Trophoblast cell (in vitro differentiated cells and primary cell): ENCODE data around the gene GPR171.

Source experiments
- DNase-seq, 2 donors: peaks; one replicate each; pipeline ENCODE4 v3.0.0-alpha.2; 2016
- H2AFZ ChIP-seq: 2 replicates; pipeline ENCODE4 v1.6.1; 2013; ENCODE audit warnings: low read length, moderate library complexity, mild to moderate bottlenecking; ENCODE audit not compliant: insufficient read depth, poor library complexity
- H2AK5ac ChIP-seq: 2 replicates; pipeline ENCODE4 v1.6.1; 2013; ENCODE audit warnings: mild to moderate bottlenecking, low read length
- H2BK120ac ChIP-seq: 2 replicates; pipeline ENCODE4 v1.6.1; 2013; ENCODE audit warnings: low read length, mild to moderate bottlenecking, moderate library complexity; ENCODE audit not compliant: insufficient read depth, poor library complexity
- H2BK12ac ChIP-seq: 2 replicates; pipeline ENCODE4 v1.6.1; 2013; ENCODE audit warnings: mild to moderate bottlenecking, low read length, moderate library complexity
- H2BK5ac ChIP-seq: 2 replicates; pipeline ENCODE4 v1.6.1; 2013; ENCODE audit warnings: low read length, low read depth, moderate library complexity, mild to moderate bottlenecking; ENCODE audit not compliant: poor library complexity
- H3K14ac ChIP-seq: 2 replicates; pipeline ENCODE4 v1.6.1; 2013; ENCODE audit warnings: mild to moderate bottlenecking, low read length
- H3K18ac ChIP-seq: 2 replicates; pipeline ENCODE4 v1.6.1; 2013; ENCODE audit warnings: mild to moderate bottlenecking, low read length
- H3K23ac ChIP-seq: 2 replicates; pipeline ENCODE4 v1.6.1; 2013; ENCODE audit warnings: low read length
- H3K27ac ChIP-seq: 2 replicates; pipeline ENCODE4 v1.5.1; 2013; ENCODE audit warnings: low read depth, mild to moderate bottlenecking, inconsistent platforms, low read length, moderate library complexity
- H3K27me3 ChIP-seq: 2 replicates; pipeline ENCODE4 v1.6.1; 2013; ENCODE audit warnings: inconsistent platforms, mild to moderate bottlenecking, low read length, moderate library complexity; ENCODE audit not compliant: insufficient read depth
- H3K36me3 ChIP-seq, 2 experiments: 1 replicate in 1 of 2; 2 replicates in 1 of 2; pipeline ENCODE4 v1.6.1; 2013; ENCODE audit warnings: low read length in 2 of 2, mild to moderate bottlenecking in 2 of 2, moderate library complexity in 1 of 2; ENCODE audit not compliant: insufficient read depth in 2 of 2, control insufficient read depth in 1 of 2
- H3K4ac ChIP-seq: 2 replicates; pipeline ENCODE4 v1.6.1; 2013; ENCODE audit warnings: low read depth, mild to moderate bottlenecking, low read length, moderate library complexity
- H3K4me1 ChIP-seq, 2 experiments: 1 replicate in 1 of 2; 2 replicates in 1 of 2; pipeline ENCODE4 v1.6.1; 2013; ENCODE audit warnings: low read length in 2 of 2, mild to moderate bottlenecking in 2 of 2, moderate library complexity in 1 of 2; ENCODE audit not compliant: insufficient read depth in 2 of 2, control insufficient read depth in 1 of 2
- H3K4me2 ChIP-seq: 2 replicates; pipeline ENCODE4 v1.6.1; 2013; ENCODE audit warnings: inconsistent platforms, mild to moderate bottlenecking, low read length, moderate library complexity
- H3K4me3 ChIP-seq: 2 replicates; pipeline ENCODE4 v1.5.1; 2013; ENCODE audit warnings: mild to moderate bottlenecking, low read depth, low read length, inconsistent platforms
- H3K79me1 ChIP-seq: one replicate; pipeline ENCODE4 v1.6.1; 2013; ENCODE audit warnings: low read length
- H3K79me2 ChIP-seq: 2 replicates; pipeline ENCODE4 v1.6.1; 2013; ENCODE audit warnings: low read length, mild to moderate bottlenecking; ENCODE audit not compliant: control insufficient read depth, insufficient read depth, poor library complexity
- H3K9ac ChIP-seq: 2 replicates; pipeline ENCODE4 v1.6.1; 2013; ENCODE audit warnings: mild to moderate bottlenecking, low read length
- H3K9me3 ChIP-seq: 2 replicates; pipeline ENCODE4 v1.6.1; 2013; ENCODE audit warnings: low read depth, mild to moderate bottlenecking, control low read depth, inconsistent platforms, low read length; ENCODE audit not compliant: insufficient read depth
- H4K12ac ChIP-seq: 2 replicates; pipeline ENCODE4 v1.6.1; 2013; ENCODE audit warnings: low read depth, mild to moderate bottlenecking, low read length, moderate library complexity
- H4K8ac ChIP-seq: 2 replicates; pipeline ENCODE4 v1.6.1; 2013; ENCODE audit warnings: low read depth, mild to moderate bottlenecking, low read length, moderate library complexity
- H4K91ac ChIP-seq: one replicate; pipeline ENCODE4 v1.6.1; 2013; ENCODE audit warnings: low read depth, mild to moderate bottlenecking, low read length, moderate library complexity
- WGBS: extraction: QIAGEN DNeasy Blood & Tissue Kit; methylation state at CpG from one replicate; pipeline ENCODE4 v1.1.7; 2013; ENCODE audit warnings: missing lambda C conversion rate; ENCODE audit not compliant: insufficient read length, insufficient coverage; ENCODE audit errors: extremely low coverage; 5-methylcytosine and 5-hydroxymethylcytosine counted together

The GPR171 gene

DNA sequence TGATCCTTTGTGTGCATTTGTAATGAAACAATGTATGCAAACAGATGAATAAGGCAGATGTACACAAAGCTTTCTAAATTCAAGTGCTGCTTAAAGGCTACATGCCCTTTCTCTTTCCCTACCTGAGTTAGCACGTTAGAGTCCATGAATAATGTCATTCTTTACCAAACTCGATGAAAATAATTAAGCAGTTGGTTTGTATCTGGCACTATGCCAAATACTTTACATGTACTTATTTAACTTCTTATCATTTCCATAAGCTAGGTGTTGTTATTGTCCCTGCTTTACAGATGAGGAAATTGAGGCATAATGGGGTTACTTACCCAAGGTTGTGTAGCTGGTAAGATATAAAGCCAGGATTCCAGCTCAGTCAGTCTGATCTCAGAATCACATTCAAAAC, 2.4 kb downstream of the GPR171 start:
- Histone ChIP-seq H3K27ac (no peak overlapping the region), H3K79me1 (peaks cover 6% of the 10 kb centered on the region), H4K12ac (no peak overlapping the region), H3K9ac (no peak overlapping the region), H3K9me3 (no peaks in the 10 kb centered on the region), H2AFZ (no peak overlapping the region), H3K4me3 (no peak overlapping the region), H3K4me1 (peaks cover 3% of the 10 kb centered on the region in 2 experiments), H3K18ac (no peak overlapping the region), H2BK120ac (no peak overlapping the region), H2BK5ac (no peak overlapping the region), H4K91ac (no peak overlapping the region), H4K8ac (no peak overlapping the region), H3K79me2 (no peaks in the 10 kb centered on the region), H2BK12ac (no peak overlapping the region), H3K36me3 (peaks cover 2% of the 10 kb centered on the region in 2 experiments), H2AK5ac (no peak overlapping the region), H3K27me3 (no peaks in the 10 kb centered on the region), H3K23ac (no peak overlapping the region), H3K4ac (no peak overlapping the region), H3K4me2 (no peak overlapping the region), H3K14ac (no peak overlapping the region)
- DNase-seq = no peak
- WGBS = no CpG with 5 or more reads among the region's 2 CpGs

DNA sequence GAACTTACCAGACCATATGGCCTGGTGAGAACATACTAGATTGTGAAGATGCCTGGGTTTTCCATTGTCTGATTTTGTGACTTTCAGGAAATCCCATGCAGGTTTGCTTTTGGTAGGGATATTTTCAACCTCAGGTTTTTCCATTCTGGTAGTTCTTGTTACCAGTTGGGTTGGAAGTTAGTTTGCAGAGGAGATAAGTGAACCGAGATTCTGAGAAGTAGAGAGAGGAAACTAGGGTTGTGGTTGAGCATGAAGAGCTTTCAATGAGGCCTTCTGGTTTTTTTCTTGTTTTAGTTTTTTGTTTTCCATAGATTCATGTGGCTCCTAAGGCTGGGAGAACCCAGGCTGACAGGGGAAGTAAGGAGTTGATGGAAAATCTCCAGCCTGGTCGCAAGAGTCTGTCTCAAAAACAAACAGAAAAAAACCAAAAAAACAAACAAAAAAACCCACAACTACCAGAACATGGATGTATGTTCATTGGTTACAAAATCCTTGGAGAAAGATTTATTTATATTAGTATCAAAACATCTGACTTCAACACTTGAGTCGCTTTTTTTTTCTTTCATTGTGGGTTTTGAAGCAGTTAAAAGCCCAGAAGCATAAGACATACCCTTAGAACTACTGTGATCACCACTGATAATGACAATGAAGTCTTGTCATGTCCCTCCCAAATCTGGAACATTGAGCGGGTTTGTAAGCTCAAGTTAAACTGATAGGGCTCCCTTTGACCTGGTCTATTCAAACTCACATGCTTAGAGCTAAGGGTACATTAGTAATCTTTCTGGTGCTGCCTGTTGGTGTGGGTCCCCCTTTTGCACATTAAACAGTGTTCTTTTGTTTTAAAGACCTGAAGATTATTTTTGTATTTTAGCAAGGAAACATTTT, 3.2 kb downstream of the GPR171 start:
- DNase-seq = no peak
- H3K4me1 ChIP-seq = peaks cover 3% of the 10 kb centered on the region in 2 experiments
- no peak overlapping the region for H2AFZ ChIP-seq
- no peak overlapping the region for H3K23ac ChIP-seq
- no peak overlapping the region for H4K91ac ChIP-seq
- H2BK5ac ChIP-seq = no peak overlapping the region
- H3K9me3 ChIP-seq = no peaks in the 10 kb centered on the region
- no peak overlapping the region for H3K4me2 ChIP-seq
- H3K36me3 ChIP-seq = peaks cover 2 to 4% of the 10 kb centered on the region in 2 experiments
- WGBS = no CpG with 5 or more reads among the region's 4 CpGs
- H2BK12ac ChIP-seq = no peak overlapping the region
- H2AK5ac ChIP-seq = no peak overlapping the region
- no peak overlapping the region for H3K4ac ChIP-seq
- no peak overlapping the region for H3K4me3 ChIP-seq
- H3K27me3 ChIP-seq = no peaks in the 10 kb centered on the region
- no peak overlapping the region for H3K27ac ChIP-seq
- no peak overlapping the region for H2BK120ac ChIP-seq
- H3K9ac ChIP-seq = no peak overlapping the region
- peaks cover 6% of the 10 kb centered on the region for H3K79me1 ChIP-seq
- no peak overlapping the region for H3K18ac ChIP-seq
- no peaks in the 10 kb centered on the region for H3K79me2 ChIP-seq
- no peak overlapping the region for H3K14ac ChIP-seq
- no peak overlapping the region for H4K12ac ChIP-seq
- no peak overlapping the region for H4K8ac ChIP-seq

GRCh38 chr3:151198849-151199248, 4.2 kb downstream of the GPR171 start:
- H3K9me3 ChIP-seq = no peaks in the 10 kb centered on the region

DNA sequence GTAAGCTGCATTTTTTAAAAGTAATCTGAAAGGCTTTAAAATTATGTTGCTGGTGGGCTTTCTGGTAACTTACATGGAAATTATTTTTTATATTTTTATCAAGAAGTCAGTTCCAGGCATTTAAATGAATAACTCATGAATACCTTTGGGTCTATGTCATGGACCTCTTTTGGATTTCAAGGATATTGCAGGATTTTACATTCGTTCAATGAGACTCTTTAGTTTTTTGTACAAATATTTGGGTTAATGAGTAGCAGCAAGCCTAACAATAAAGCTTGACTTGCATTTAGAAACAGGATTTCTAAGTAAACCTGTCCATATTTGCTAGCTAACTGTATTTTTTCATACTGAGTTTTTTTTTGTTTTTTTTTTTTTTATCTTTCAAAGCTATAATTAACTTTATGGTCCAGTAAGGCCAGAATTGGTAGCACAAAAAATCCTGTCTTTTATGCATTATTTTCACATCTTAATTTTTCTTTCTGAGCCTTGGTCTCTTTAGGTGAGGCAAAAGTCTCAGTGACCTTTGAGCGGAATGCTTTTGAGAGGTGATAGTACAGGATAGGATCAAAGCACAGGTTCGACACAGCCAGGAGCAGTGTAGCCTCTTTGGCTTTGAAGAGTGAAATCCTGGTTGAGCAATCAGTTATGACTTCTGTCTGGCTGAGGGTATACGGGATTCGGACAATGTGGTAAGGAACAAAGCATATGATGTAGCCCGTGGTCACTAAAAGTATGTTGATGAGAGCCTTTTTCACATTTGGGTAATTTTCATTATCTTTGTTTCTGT, 4.8 kb downstream of the GPR171 start:
- no peak overlapping the region for H2BK5ac ChIP-seq
- H3K9me3 ChIP-seq = no peaks in the 10 kb centered on the region
- H3K14ac ChIP-seq = no peak overlapping the region
- peaks cover 3% of the 10 kb centered on the region in 2 experiments for H3K4me1 ChIP-seq
- H3K79me1 ChIP-seq = peaks cover 6% of the 10 kb centered on the region
- WGBS = no CpG with 5 or more reads among the region's 6 CpGs
- H4K91ac ChIP-seq = no peak overlapping the region
- no peak overlapping the region for H2BK120ac ChIP-seq
- H3K79me2 ChIP-seq = no peaks in the 10 kb centered on the region
- H3K18ac ChIP-seq = no peak overlapping the region
- H2BK12ac ChIP-seq = no peak overlapping the region
- peak; percentile 40 to 76 for DNase-seq
- H3K9ac ChIP-seq = no peak overlapping the region
- H3K4ac ChIP-seq = no peak overlapping the region
- no peak overlapping the region for H4K12ac ChIP-seq
- peaks cover 5 to 8% of the 10 kb centered on the region in 2 experiments for H3K36me3 ChIP-seq
- no peak overlapping the region for H4K8ac ChIP-seq
- no peak overlapping the region for H3K27ac ChIP-seq
- H3K27me3 ChIP-seq = no peaks in the 10 kb centered on the region
- no peak overlapping the region for H3K23ac ChIP-seq
- H3K4me3 ChIP-seq = no peak overlapping the region
- H3K4me2 ChIP-seq = no peak overlapping the region
- no peak overlapping the region for H2AK5ac ChIP-seq
- H2AFZ ChIP-seq = no peak overlapping the region

More at GRCh38 chr3:151198849-151199248, 4.2 kb downstream of the GPR171 start:
- Histone ChIP-seq H3K79me2 (no peaks in the 10 kb centered on the region), H3K4ac (peak overlapping the region; percentile 46), H2AK5ac (no peak overlapping the region), H3K36me3 (peaks cover 5 to 8% of the 10 kb centered on the region in 2 experiments), H3K23ac (no peak overlapping the region), H3K27me3 (no peaks in the 10 kb centered on the region), H2BK120ac (peak overlapping the region; percentile 51), H2BK12ac (peak overlapping the region; percentile 80), H3K4me2 (no peak overlapping the region), H2BK5ac (peak overlapping the region; percentile 21), H3K14ac (peak overlapping the region; percentile 51), H2AFZ (no peak overlapping the region), H3K4me3 (no peak overlapping the region), H3K9ac (no peak overlapping the region), H3K4me1 (peaks cover 3% of the 10 kb centered on the region in 2 experiments), H4K91ac (peak overlapping the region; percentile 68), H3K79me1 (peaks cover 6% of the 10 kb centered on the region), H3K18ac (no peak overlapping the region), H3K27ac (peak overlapping the region; percentile 8), H4K12ac (no peak overlapping the region), H4K8ac (no peak overlapping the region)
- no CpG with 5 or more reads among the region's 5 CpGs for WGBS
- no peak for DNase-seq
